PC-3 (cell line): Measurements from ENCODE around the gene IFI27L2.

Source experiments
- CTCF ChIP-seq: fragments of 300-600 bp; sonication (generic); conservative IDR thresholded peaks from 2 replicates; pipeline ENCODE4 v1.5.1; 2017; ENCODE audit warnings: antibody characterized with exemption, low read depth, mild to moderate bottlenecking, low read length
- EZH2phosphoT487 ChIP-seq: fragments of 300-600 bp; sonication (generic); IDR thresholded peaks from 2 replicates; pipeline ENCODE4 v1.6.1; 2018; ENCODE audit warnings: mild to moderate bottlenecking, antibody characterized with exemption, low read length, borderline replicate concordance

- no peak for TF ChIP-seq CTCF
- no peak for TF ChIP-seq EZH2phosphoT487
These were observed 31.7 kb upstream of the IFI27L2 start for GRCh38 chr14:94161058-94161457.
